Nephron progenitor cell (in vitro differentiated cells): ENCODE data around the gene A2M.
"Not testable (repeated sequence)": the region's sequence is repeated elsewhere in the genome, so short reads cannot be mapped to it uniquely, and the experiment has no call there.

Experiments used
- DNase-seq: peaks from one replicate; pipeline ENCODE4 v3.0.0; 2021
- H3K27ac Mint-ChIP-seq: 2 replicates; pipeline ENCODE4 v1.8.0; 2021; ENCODE audit warnings: mild to moderate bottlenecking, moderate library complexity, mixed read lengths
- H3K27me3 Mint-ChIP-seq: 2 replicates; pipeline ENCODE4 v1.8.0; 2021; ENCODE audit warnings: mild to moderate bottlenecking, low read depth, mixed read lengths; ENCODE audit not compliant: poor library complexity
- H3K36me3 Mint-ChIP-seq: 2 replicates; pipeline ENCODE4 v1.8.0; 2021; ENCODE audit warnings: low read depth, mixed read lengths
- H3K4me1 Mint-ChIP-seq: 2 replicates; pipeline ENCODE4 v1.8.0; 2021; ENCODE audit warnings: mixed read lengths
- H3K4me3 Mint-ChIP-seq: 2 replicates; pipeline ENCODE4 v1.8.0; 2021; ENCODE audit warnings: mild to moderate bottlenecking, moderate library complexity, mixed read lengths
- H3K9me3 Mint-ChIP-seq: 2 replicates; pipeline ENCODE4 v1.8.0; 2021; ENCODE audit warnings: mild to moderate bottlenecking, moderate library complexity, mixed read lengths
- CTCF ChIP-seq: fragments of 200-600 bp; sonication (generic); IDR thresholded peaks from 2 replicates; pipeline ENCODE4 v1.5.0; 2021; ENCODE audit warnings: antibody characterized with exemption

The A2M gene

DNA sequence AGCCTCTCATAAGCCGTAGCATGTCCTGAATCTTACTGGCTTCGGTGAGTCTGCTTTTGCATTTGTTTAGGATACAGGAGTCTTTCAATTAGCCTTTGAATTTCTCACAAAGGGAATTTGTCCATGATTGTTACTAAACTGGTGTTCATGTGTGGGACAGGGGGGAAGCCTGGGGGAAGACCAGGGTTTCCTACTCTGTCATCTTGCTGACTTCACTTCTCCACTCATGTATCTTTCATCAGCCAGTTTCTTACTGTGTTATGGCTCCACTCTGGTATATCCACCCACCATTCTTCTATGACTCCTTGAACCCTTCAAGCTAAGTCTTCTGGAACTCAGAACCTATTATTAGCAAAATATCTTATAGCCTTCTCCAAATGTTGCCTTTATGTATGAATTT lies 31.7 kb upstream of the A2M start:
- Mint-ChIP-seq H3K4me1 (no peaks in the 10 kb centered on the region), H3K9me3 (peaks cover 41% of the 10 kb centered on the region), H3K27ac (no peak overlapping the region), H3K4me3 (no peak overlapping the region), H3K36me3 (peaks cover 40% of the 10 kb centered on the region), H3K27me3 (peaks cover 6% of the 10 kb centered on the region)
- DNase-seq = no peak
- TF ChIP-seq CTCF = no peak

DNA sequence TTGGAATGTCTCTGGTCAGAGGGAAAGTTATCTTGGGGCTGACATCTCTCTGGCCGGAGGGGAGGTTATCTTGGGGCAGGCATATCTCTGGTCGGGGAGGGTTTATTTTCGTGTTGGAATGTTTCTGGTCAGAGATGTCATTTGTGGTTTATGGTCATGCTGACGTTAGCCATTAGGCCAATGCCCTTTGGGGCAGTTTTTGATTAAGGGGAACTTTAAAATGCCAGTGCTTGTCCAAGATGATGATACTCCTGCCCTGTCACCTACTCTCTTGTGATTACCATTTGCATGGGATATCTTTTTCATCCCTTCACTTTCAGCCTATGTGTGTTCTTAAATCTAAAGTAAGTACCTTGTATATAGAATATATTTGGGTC lies 29.0 kb upstream of the A2M start:
- Mint-ChIP-seq H3K27ac (no peak overlapping the region), H3K36me3 (peaks cover 45% of the 10 kb centered on the region), H3K27me3 (peaks cover 6% of the 10 kb centered on the region), H3K9me3 (peaks cover 65% of the 10 kb centered on the region), H3K4me1 (no peaks in the 10 kb centered on the region), H3K4me3 (no peak overlapping the region)
- DNase-seq = no peak
- no peak for TF ChIP-seq CTCF

GRCh38 chr12:9143929-9144729 lies 28.4 kb upstream of the A2M start:
- no peak for TF ChIP-seq CTCF
- Mint-ChIP-seq H3K4me3 (no peak overlapping the region), H3K27ac (no peak overlapping the region), H3K9me3 (peaks cover 71% of the 10 kb centered on the region), H3K27me3 (peaks cover 6% of the 10 kb centered on the region), H3K4me1 (no peaks in the 10 kb centered on the region), H3K36me3 (peaks cover 49% of the 10 kb centered on the region)
- DNase-seq = no peak

DNA sequence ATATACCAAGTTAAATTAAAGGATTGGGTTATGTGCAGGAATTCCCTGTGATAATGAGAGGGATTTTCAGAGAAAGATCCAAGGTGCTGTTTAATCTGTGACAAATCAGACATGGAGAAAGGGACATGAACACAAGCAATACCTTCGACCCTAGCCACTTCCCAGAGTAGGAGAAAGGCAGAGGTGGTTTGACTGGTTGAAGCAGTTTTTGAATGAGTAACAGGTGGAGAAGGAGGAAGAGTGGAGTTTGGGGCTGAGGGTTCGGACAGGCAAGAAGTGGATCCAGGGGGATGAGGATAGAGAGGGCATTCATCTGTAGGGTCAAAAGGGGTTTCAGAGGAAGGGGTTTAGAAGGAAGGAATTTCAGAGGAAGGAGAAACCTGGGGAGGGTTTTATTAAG lies 27.4 kb upstream of the A2M start:
- Mint-ChIP-seq H3K36me3 (peaks cover 57% of the 10 kb centered on the region), H3K4me3 (no peak overlapping the region), H3K27me3 (peaks cover 8% of the 10 kb centered on the region), H3K27ac (no peak overlapping the region), H3K4me1 (no peaks in the 10 kb centered on the region), H3K9me3 (peaks cover 80% of the 10 kb centered on the region)
- TF ChIP-seq CTCF = no peak
- no peak for DNase-seq

DNA sequence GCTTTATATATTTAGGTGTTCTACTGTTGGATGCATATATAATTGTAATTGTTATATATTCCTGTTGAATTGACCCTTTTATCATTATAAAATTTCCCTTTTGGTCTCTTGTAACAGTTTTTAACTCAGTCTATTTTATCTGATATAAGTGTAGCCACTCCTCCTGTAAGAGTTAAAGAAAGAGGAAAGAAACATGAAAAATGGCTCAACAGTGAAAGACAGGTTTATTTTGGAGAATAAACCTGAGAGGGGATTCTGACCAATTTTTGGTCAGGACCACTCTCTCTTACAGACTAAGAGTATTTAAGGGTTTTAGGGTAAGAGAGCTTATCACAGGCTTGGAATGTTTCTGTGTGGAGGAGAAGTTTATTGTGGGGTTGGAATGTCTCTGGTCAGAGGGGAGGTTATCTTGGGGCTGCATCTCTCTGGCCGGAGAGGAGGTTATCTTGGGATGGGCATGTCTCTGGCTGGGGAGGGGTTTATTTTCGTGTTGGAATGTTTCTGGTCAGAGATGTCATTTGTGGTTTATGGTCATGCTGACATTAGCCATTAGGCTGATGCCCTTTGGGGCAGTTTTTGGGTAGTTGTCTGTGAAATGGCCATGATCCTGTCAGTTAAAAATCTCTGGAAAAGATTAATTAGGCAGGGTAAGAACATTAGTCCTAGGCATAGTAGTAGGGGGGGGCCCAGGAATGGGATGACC lies 24.0 kb upstream of the A2M start:
- not testable (repeated sequence) for H3K27me3 Mint-ChIP-seq, H3K4me1 Mint-ChIP-seq, DNase-seq, H3K27ac Mint-ChIP-seq, H3K4me3 Mint-ChIP-seq
- Mint-ChIP-seq H3K9me3 (peaks cover 76% of the 10 kb centered on the region), H3K36me3 (peaks cover 44% of the 10 kb centered on the region)

- no peak for DNase-seq
- Mint-ChIP-seq H3K36me3 (peaks cover 25% of the 10 kb centered on the region), H3K9me3 (peaks cover 44% of the 10 kb centered on the region), H3K4me1 (no peaks in the 10 kb centered on the region), H3K27ac (no peak overlapping the region), H3K4me3 (no peak overlapping the region), H3K27me3 (peaks cover 4% of the 10 kb centered on the region)
- no peak for TF ChIP-seq CTCF
These were observed 20.2 kb upstream of the A2M start for GRCh38 chr12:9135903-9136310.
